ENCODE data around the gene RPL21.

The RPL21 gene

DNA sequence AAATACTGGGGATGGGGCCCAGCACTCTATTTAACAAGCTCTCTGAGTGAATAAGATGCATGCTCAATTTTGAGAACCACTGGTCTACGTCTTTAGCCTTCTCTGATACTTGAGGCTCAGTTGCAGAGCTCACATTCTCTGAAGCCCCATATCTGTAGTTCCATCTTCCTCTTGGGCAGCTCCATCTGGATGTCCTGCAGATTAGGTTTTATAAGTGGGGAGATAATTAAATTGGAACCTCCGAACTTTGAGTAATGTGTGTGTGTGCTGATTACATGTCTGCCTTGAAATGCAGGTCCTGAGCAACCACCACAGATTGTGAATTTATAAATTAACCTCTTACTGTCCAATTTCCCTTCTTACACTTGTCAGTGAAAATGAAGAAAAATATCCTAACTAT is 12.1 kb downstream of the RPL21 start:
- Histone ChIP-seq H3K9me3 (ENCODE audit: control extremely low read depth in 1 of 5, control insufficient read depth in 4 of 5, insufficient read depth in 2 of 5, low read depth in 1 of 5, low read length in 4 of 5) (no peaks in the 10 kb centered on the region), H3K4me3 (ENCODE audit: control insufficient read depth in 1 of 7, extremely low read depth in 1 of 7, insufficient read depth in 4 of 7, low read depth in 2 of 7, low read length in 6 of 7) (no peak overlapping the region), H3K36me3 (ENCODE audit: control insufficient read depth in 4 of 4, insufficient read depth in 4 of 4, low read length in 3 of 4) (peaks cover 2 to 13% (median 7%) of the 10 kb centered on the region in 4 experiments), H3K4me1 (ENCODE audit: control extremely low read depth in 1 of 4, control insufficient read depth in 4 of 4, insufficient read depth in 4 of 4, low read length in 3 of 4) (peaks cover 2 to 13% (median 8%) of the 10 kb centered on the region in 4 experiments), H3K27ac (ENCODE audit: insufficient read depth in 1 of 2, low read depth in 1 of 2, low read length in 2 of 2, poor library complexity in 1 of 2, severe bottlenecking in 2 of 2) (no peak overlapping the region), H3K27me3 (replicated peaks in 2 of 5; ENCODE audit: control insufficient read depth in 4 of 5, insufficient read depth in 5 of 5, low read length in 4 of 5) (no peaks in the 10 kb centered on the region)
- ChIA-PET POLR2A (no interaction called here), CTCF (interaction anchor here (1.2 to 1.4 kb wide), 3 partner anchors 11 to 390 kb away, joined by 3 read pairs; no protein-coding TSS in a partner anchor)
- WGBS (ENCODE audit: insufficient coverage), result 100% methylated on average over 1 of the region's 2 CpGs
- DNase-seq, result no peak

GRCh38 chr13:27264181-27264580 is 12.8 kb downstream of the RPL21 start:
- CTCF ChIA-PET, result interaction anchor here (1.2 to 1.4 kb wide), 3 partner anchors 8 to 391 kb away, joined by 3 to 4 read pairs (median 3); no protein-coding TSS in a partner anchor
- H3K9me3 ChIP-seq (ENCODE audit: control extremely low read depth in 1 of 5, control insufficient read depth in 4 of 5, insufficient read depth in 2 of 5, low read depth in 1 of 5, low read length in 4 of 5), result no peaks in the 10 kb centered on the region
- H3K4me3 ChIP-seq (ENCODE audit: control insufficient read depth in 1 of 7, extremely low read depth in 1 of 7, insufficient read depth in 4 of 7, low read depth in 2 of 7, low read length in 6 of 7), result no peak overlapping the region
- POLR2A ChIA-PET, result no interaction called here
- DNase-seq, result peak in 2 of 3 donors; percentile 67 to 73
- peaks cover 2 to 13% (median 8%) of the 10 kb centered on the region in 4 experiments for H3K4me1 ChIP-seq (ENCODE audit: control extremely low read depth in 1 of 4, control insufficient read depth in 4 of 4, insufficient read depth in 4 of 4, low read length in 3 of 4)
- no peaks in the 10 kb centered on the region for H3K27me3 ChIP-seq (replicated peaks in 2 of 5; ENCODE audit: control insufficient read depth in 4 of 5, insufficient read depth in 5 of 5, low read length in 4 of 5)
- WGBS (ENCODE audit: insufficient coverage), result 100% methylated on average over 4 of the region's 5 CpGs
- peaks cover 0 to 6% (median under 1%) of the 10 kb centered on the region in 4 experiments for H3K36me3 ChIP-seq (ENCODE audit: control insufficient read depth in 4 of 4, insufficient read depth in 4 of 4, low read length in 3 of 4)
- no peak overlapping the region for H3K27ac ChIP-seq (ENCODE audit: insufficient read depth in 1 of 2, low read depth in 1 of 2, low read length in 2 of 2, poor library complexity in 1 of 2, severe bottlenecking in 2 of 2)

DNA sequence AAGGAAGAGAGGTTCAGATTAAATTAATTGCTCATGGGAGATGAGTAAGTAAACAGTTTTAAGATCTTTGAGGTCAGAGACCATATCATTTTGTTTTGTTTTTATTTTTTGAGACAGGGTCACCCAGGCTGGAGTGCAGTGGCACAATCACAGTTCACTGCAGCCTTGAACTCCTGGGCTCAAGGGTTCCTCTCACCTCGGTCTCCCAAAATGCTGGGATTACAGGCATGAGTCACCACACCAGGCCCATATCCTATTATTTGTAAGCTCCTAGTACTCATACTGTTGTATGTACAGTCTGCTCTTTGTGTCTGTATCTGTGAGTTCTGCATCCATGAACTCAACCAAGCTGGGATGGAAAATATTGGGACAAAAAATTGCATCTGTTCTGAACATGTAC is 13.3 kb downstream of the RPL21 start:
- H3K4me1 ChIP-seq (ENCODE audit: control extremely low read depth in 1 of 4, control insufficient read depth in 4 of 4, insufficient read depth in 4 of 4, low read length in 3 of 4), result peaks cover 2 to 13% (median 7%) of the 10 kb centered on the region in 4 experiments
- no peaks in the 10 kb centered on the region for H3K9me3 ChIP-seq (ENCODE audit: control extremely low read depth in 1 of 5, control insufficient read depth in 4 of 5, insufficient read depth in 2 of 5, low read depth in 1 of 5, low read length in 4 of 5)
- WGBS (ENCODE audit: insufficient coverage), result no CpG with 5 or more reads among the region's 1 CpG
- H3K27ac ChIP-seq (ENCODE audit: insufficient read depth in 1 of 2, low read depth in 1 of 2, low read length in 2 of 2, poor library complexity in 1 of 2, severe bottlenecking in 2 of 2), result no peak overlapping the region
- H3K36me3 ChIP-seq (ENCODE audit: control insufficient read depth in 4 of 4, insufficient read depth in 4 of 4, low read length in 3 of 4), result peaks cover 0 to 4% (median 0%) of the 10 kb centered on the region in 4 experiments
- H3K27me3 ChIP-seq (replicated peaks in 2 of 5; ENCODE audit: control insufficient read depth in 4 of 5, insufficient read depth in 5 of 5, low read length in 4 of 5), result peaks cover 0 to 2% (median 0%) of the 10 kb centered on the region in 5 experiments
- ChIA-PET POLR2A (no interaction called here), CTCF (interaction anchor here (1.2 to 1.3 kb wide), 2 partner anchors 9 to 391 kb away, joined by 3 to 4 read pairs; no protein-coding TSS in a partner anchor)
- no peak overlapping the region for H3K4me3 ChIP-seq (ENCODE audit: control insufficient read depth in 1 of 7, extremely low read depth in 1 of 7, insufficient read depth in 4 of 7, low read depth in 2 of 7, low read length in 6 of 7)
- DNase-seq, result no peak

- H3K27me3 ChIP-seq (replicated peaks in 2 of 5; ENCODE audit: control insufficient read depth in 4 of 5, insufficient read depth in 5 of 5, low read length in 4 of 5), result peaks cover 0 to 11% (median 3%) of the 10 kb centered on the region in 5 experiments
- DNase-seq, result no peak
- 67% methylated on average over 2 of the region's 2 CpGs for WGBS (ENCODE audit: insufficient coverage)
- H3K27ac ChIP-seq (ENCODE audit: insufficient read depth in 1 of 2, low read depth in 1 of 2, low read length in 2 of 2, poor library complexity in 1 of 2, severe bottlenecking in 2 of 2), result no peak overlapping the region
- H3K36me3 ChIP-seq (ENCODE audit: control insufficient read depth in 4 of 4, insufficient read depth in 4 of 4, low read length in 3 of 4), result no peaks in the 10 kb centered on the region
- H3K4me3 ChIP-seq (ENCODE audit: control insufficient read depth in 1 of 7, extremely low read depth in 1 of 7, insufficient read depth in 4 of 7, low read depth in 2 of 7, low read length in 6 of 7), result no peak overlapping the region
- peaks cover 0 to 25% (median 19%) of the 10 kb centered on the region in 4 experiments for H3K4me1 ChIP-seq (ENCODE audit: control extremely low read depth in 1 of 4, control insufficient read depth in 4 of 4, insufficient read depth in 4 of 4, low read length in 3 of 4)
- no peaks in the 10 kb centered on the region for H3K9me3 ChIP-seq (ENCODE audit: control extremely low read depth in 1 of 5, control insufficient read depth in 4 of 5, insufficient read depth in 2 of 5, low read depth in 1 of 5, low read length in 4 of 5)
- POLR2A ChIA-PET, result no interaction called here
- CTCF ChIA-PET, result interaction anchor here (0.7 to 2.0 kb wide), 7 partner anchors 9 to 1035 kb away, joined by 3 to 7 read pairs (median 3); no protein-coding TSS in a partner anchor
These were observed 15.6 kb downstream of the RPL21 start for GRCh38 chr13:27266917-27267316.

- WGBS (ENCODE audit: insufficient coverage), result 6% methylated on average over 2 of the region's 2 CpGs
- Histone ChIP-seq H3K4me3 (ENCODE audit: control insufficient read depth in 1 of 7, extremely low read depth in 1 of 7, insufficient read depth in 4 of 7, low read depth in 2 of 7, low read length in 6 of 7) (no peak overlapping the region), H3K4me1 (ENCODE audit: control extremely low read depth in 1 of 4, control insufficient read depth in 4 of 4, insufficient read depth in 4 of 4, low read length in 3 of 4) (peaks cover 0 to 25% (median 19%) of the 10 kb centered on the region in 4 experiments), H3K27me3 (replicated peaks in 2 of 5; ENCODE audit: control insufficient read depth in 4 of 5, insufficient read depth in 5 of 5, low read length in 4 of 5) (peaks cover 0 to 16% (median 3%) of the 10 kb centered on the region in 5 experiments), H3K36me3 (ENCODE audit: control insufficient read depth in 4 of 4, insufficient read depth in 4 of 4, low read length in 3 of 4) (no peaks in the 10 kb centered on the region), H3K27ac (ENCODE audit: insufficient read depth in 1 of 2, low read depth in 1 of 2, low read length in 2 of 2, poor library complexity in 1 of 2, severe bottlenecking in 2 of 2) (no peak overlapping the region), H3K9me3 (ENCODE audit: control extremely low read depth in 1 of 5, control insufficient read depth in 4 of 5, insufficient read depth in 2 of 5, low read depth in 1 of 5, low read length in 4 of 5) (no peaks in the 10 kb centered on the region)
- DNase-seq, result no peak
- POLR2A ChIA-PET, result interaction anchor here (1.1 kb wide), 1 partner anchor 16 kb away, joined by 3 read pairs; the partner anchor contains the start of gene RPL21
- CTCF ChIA-PET, result interaction anchor here (0.6 to 2.0 kb wide), 7 partner anchors 10 to 714 kb away, joined by 3 to 7 read pairs (median 3); no protein-coding TSS in a partner anchor
These were observed 16.2 kb downstream of the RPL21 start for GRCh38 chr13:27267596-27267995.

DNA sequence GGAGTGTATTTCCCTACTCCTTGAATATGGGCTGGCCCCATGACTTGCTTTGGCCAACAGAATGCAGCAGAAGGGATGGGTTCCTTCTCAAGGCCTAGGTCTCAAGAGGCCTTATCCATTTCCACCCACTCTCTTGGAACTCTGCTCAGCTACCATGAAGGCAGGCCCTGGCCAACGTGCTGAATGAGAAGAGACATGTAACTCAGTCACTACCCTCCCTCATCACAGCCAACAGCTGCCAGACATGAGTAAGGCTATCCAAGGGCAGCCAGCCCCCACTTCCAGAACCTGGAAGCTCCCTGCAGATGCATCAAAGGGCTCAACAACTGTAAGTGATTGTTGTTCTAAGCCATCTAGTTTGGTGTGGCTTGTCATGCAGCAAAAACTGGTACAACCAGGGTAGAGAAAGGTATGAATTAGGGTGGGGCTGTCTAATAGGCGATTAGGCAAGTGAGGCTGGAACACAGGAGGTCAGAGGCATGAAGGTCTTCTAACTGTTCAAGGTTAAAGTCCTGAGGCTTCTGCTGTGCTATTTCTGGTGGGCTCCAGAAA is 17.8 kb downstream of the RPL21 start:
- CTCF ChIA-PET, result interaction anchor here (1.2 kb wide), 1 partner anchor 12 kb away, joined by 3 read pairs; no protein-coding TSS in a partner anchor
- Histone ChIP-seq H3K9me3 (ENCODE audit: control extremely low read depth in 1 of 5, control insufficient read depth in 4 of 5, insufficient read depth in 2 of 5, low read depth in 1 of 5, low read length in 4 of 5) (no peaks in the 10 kb centered on the region), H3K27me3 (replicated peaks in 2 of 5; ENCODE audit: control insufficient read depth in 4 of 5, insufficient read depth in 5 of 5, low read length in 4 of 5) (peaks cover 0 to 27% (median 4%) of the 10 kb centered on the region in 5 experiments), H3K36me3 (ENCODE audit: control insufficient read depth in 4 of 4, insufficient read depth in 4 of 4, low read length in 3 of 4) (no peaks in the 10 kb centered on the region), H3K4me3 (ENCODE audit: control insufficient read depth in 1 of 7, extremely low read depth in 1 of 7, insufficient read depth in 4 of 7, low read depth in 2 of 7, low read length in 6 of 7) (no peak overlapping the region), H3K4me1 (ENCODE audit: control extremely low read depth in 1 of 4, control insufficient read depth in 4 of 4, insufficient read depth in 4 of 4, low read length in 3 of 4) (peaks cover 0 to 25% (median 19%) of the 10 kb centered on the region in 4 experiments), H3K27ac (ENCODE audit: insufficient read depth in 1 of 2, low read depth in 1 of 2, low read length in 2 of 2, poor library complexity in 1 of 2, severe bottlenecking in 2 of 2) (no peak overlapping the region)
- no peak for DNase-seq
- 93% methylated on average over 2 of the region's 2 CpGs for WGBS (ENCODE audit: insufficient coverage)
- POLR2A ChIA-PET, result no interaction called here

All from common myeloid progenitor, CD34-positive (primary cell).